Measurements from ENCODE around the gene KCNQ5. TPM values are rescaled to one million over a fixed set of nuclear protein-coding genes. Genes with fewer than 3 reads are reported as not detected.

KCNQ5 gene
- total RNA-seq, 1 donor from 2014 or later: 10.1 TPM

DNA sequence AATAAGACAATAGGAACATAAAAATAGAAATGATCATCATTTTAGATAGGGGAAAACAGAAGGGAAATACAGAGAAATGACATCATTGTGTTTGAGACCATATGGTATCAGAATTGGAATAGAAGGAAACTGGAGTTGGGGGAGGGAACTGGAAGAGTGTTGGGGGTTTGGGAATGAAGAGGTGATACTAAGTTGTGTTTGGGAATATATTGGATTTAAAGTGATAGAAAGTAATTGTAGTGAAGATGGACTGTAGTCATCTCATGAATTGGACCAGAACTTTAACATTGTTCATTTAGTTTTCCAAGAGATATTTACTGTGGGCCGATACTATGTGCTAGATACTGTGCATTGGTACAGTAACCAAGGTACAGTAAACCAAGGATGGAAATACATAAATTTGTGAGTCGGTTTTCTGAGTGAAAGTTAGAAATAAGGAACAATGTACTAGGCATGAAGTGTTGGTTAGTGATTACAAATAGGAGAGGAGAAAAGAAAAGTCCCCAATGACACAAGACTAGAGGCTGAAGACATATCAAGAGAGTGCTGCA is 32.3 kb downstream of the KCNQ5 start:
- no peak for DNase-seq
- peaks cover under 1% of the 10 kb centered on the region for H3K36me3 Mint-ChIP-seq (ENCODE audit: low read depth)
- H3K27ac Mint-ChIP-seq: peak overlapping the region; percentile 26
- CTCF ChIA-PET: no interaction called here
- no peaks in the 10 kb centered on the region for H3K9me3 Mint-ChIP-seq
- POLR2A ChIA-PET: no interaction called here
- H3K27me3 Mint-ChIP-seq: no peaks in the 10 kb centered on the region
- TF ChIP-seq, protein P1, sequence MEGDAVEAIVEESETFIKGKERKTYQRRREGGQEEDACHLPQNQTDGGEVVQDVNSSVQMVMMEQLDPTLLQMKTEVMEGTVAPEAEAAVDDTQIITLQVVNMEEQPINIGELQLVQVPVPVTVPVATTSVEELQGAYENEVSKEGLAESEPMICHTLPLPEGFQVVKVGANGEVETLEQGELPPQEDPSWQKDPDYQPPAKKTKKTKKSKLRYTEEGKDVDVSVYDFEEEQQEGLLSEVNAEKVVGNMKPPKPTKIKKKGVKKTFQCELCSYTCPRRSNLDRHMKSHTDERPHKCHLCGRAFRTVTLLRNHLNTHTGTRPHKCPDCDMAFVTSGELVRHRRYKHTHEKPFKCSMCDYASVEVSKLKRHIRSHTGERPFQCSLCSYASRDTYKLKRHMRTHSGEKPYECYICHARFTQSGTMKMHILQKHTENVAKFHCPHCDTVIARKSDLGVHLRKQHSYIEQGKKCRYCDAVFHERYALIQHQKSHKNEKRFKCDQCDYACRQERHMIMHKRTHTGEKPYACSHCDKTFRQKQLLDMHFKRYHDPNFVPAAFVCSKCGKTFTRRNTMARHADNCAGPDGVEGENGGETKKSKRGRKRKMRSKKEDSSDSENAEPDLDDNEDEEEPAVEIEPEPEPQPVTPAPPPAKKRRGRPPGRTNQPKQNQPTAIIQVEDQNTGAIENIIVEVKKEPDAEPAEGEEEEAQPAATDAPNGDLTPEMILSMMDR (IDR thresholded peaks at IDR 0.05): no peak
- intact Hi-C loops (cut with micrococcal nuclease): no loop called here
- peak overlapping the region; percentile 1 for H3K4me3 Mint-ChIP-seq
- H3K4me1 Mint-ChIP-seq: peaks cover 48% of the 10 kb centered on the region
- ATAC-seq (ENCODE audit: low read depth): peak; percentile 60

DNA sequence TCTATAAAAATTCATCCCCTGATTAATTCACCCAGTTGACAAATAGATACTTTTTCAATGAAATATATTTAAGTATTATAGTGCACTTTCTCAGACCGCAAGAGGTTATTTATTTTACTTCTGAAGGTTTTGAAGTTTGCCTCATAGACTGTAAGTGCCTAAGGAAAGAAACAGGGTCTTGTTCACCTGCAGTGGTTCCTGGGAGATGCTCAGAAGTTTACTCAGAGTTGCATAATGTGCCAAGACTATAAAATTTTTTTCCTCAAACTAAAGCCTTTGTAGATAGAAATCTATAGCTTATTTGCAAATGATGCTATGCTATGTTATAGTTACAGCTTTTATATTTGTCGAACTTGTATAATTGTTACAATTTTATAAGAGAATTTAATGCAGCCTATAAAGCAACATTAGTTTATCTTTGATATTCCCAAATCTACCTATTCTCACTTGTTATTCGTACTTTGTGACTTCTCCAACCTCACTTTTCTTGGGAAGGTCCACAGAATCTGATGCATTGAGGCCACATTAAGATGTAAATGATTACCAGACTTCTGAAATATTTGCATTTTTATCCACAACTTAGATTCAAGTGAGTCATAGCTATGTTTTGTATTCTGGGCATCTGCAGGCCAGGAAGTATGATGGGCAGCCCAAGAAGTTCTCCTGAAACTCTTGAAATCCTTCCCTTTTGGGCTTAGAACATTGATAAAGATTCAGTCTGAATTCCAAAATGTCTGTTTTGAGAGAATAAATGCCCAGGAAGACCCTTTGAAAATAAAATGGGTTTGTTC is 35.7 kb downstream of the KCNQ5 start:
- Mint-ChIP-seq H3K4me3 (no peak overlapping the region), H3K36me3 (ENCODE audit: low read depth) (peaks cover 2% of the 10 kb centered on the region), H3K4me1 (peaks cover 20% of the 10 kb centered on the region), H3K9me3 (no peaks in the 10 kb centered on the region), H3K27me3 (no peaks in the 10 kb centered on the region), H3K27ac (no peak overlapping the region)
- intact Hi-C loops (cut with micrococcal nuclease): loop anchor here (2.0 kb wide), 1 partner anchor 13 kb away; no protein-coding TSS in a partner anchor
- POLR2A ChIA-PET: interaction anchor here (1.2 kb wide), 1 partner anchor 8 kb away, joined by 3 read pairs; no protein-coding TSS in a partner anchor
- DNase-seq (no peak), ATAC-seq (ENCODE audit: low read depth) (no peak)
- TF ChIP-seq, protein P1 (IDR thresholded peaks at IDR 0.05): no peak
- CTCF ChIA-PET: interaction anchor here (1.3 kb wide), 1 partner anchor 37 kb away, joined by 3 read pairs; no protein-coding TSS in a partner anchor

DNA sequence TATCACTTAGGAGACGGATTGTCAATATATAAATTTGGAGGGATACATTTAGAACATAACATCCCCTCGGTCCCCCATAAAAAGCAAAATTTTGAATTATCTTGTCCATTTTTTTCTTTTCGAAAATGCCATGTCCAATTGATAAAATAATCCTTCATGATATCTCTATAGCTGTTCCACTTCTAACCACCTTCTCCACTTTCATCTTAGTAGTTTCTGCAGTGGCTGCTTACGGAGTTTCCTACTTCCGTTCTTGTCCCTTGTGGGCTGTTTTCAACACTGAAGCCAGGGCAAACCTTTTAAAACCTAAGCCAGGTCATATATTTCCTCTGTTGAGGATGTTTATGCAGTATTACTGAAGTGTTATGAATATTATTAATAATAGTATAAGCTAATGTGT is 37.9 kb downstream of the KCNQ5 start:
- TF ChIP-seq, protein P1 (IDR thresholded peaks at IDR 0.05): no peak
- ChIA-PET POLR2A (interaction anchor here (1.0 kb wide), 1 partner anchor 37 kb away, joined by 3 read pairs; no protein-coding TSS in a partner anchor), CTCF (no interaction called here)
- ATAC-seq (ENCODE audit: low read depth) (no peak), DNase-seq (no peak)
- intact Hi-C loops (cut with micrococcal nuclease): no loop called here
- Mint-ChIP-seq H3K4me1 (peaks cover 5% of the 10 kb centered on the region), H3K9me3 (no peaks in the 10 kb centered on the region), H3K4me3 (no peak overlapping the region), H3K27me3 (no peaks in the 10 kb centered on the region), H3K27ac (no peak overlapping the region), H3K36me3 (ENCODE audit: low read depth) (peaks cover 2% of the 10 kb centered on the region)

DNA sequence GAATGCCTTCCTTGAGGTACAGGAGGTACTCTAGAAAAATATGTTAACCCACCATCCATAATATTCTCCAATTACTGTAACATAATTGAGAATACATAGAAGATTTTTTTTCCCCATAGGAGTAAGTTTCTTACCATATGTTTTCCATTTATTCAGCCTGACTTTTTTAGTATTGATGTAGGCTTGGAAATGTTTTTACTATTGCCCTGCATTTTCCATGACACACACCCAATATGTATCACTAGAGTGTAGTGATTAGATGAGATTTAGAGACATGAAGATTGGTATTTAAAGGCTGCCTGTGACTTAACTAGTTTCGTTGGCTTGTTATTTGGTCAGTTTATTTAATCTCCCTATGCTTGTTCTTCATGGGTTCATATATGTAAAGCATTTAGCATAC is 39.5 kb downstream of the KCNQ5 start:
- no peaks in the 10 kb centered on the region for H3K4me1 Mint-ChIP-seq
- ChIA-PET POLR2A (no interaction called here), CTCF (no interaction called here)
- no peak for ATAC-seq (ENCODE audit: low read depth)
- TF ChIP-seq, protein P1 (IDR thresholded peaks at IDR 0.05): no peak
- H3K4me3 Mint-ChIP-seq: no peak overlapping the region
- H3K27me3 Mint-ChIP-seq: no peaks in the 10 kb centered on the region
- peaks cover 2% of the 10 kb centered on the region for H3K36me3 Mint-ChIP-seq (ENCODE audit: low read depth)
- H3K27ac Mint-ChIP-seq: no peak overlapping the region
- DNase-seq: no peak
- intact Hi-C loops (cut with micrococcal nuclease): no loop called here
- H3K9me3 Mint-ChIP-seq: no peaks in the 10 kb centered on the region

DNA sequence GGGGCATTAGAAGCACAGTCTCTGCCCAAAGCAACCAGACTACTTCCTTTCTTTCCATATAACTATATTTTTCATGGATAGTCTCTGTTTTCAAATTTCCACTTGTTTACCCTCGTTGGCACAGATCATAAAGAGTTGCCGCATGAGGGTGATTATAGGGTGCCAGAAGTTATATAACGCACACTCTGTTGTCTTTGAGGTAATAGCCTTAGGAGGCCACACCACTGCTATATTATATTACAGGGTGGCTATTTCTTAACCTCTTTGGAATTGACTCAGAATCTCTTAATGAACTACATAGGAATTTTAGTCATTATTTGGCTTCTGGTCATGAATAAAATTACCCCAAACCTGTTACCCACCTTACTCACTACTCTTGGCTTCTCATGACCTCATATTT is 43.7 kb downstream of the KCNQ5 start:
- intact Hi-C loops (cut with micrococcal nuclease): no loop called here
- H3K27me3 Mint-ChIP-seq: no peaks in the 10 kb centered on the region
- no peaks in the 10 kb centered on the region for H3K9me3 Mint-ChIP-seq
- DNase-seq (no peak), ATAC-seq (ENCODE audit: low read depth) (no peak)
- ChIA-PET POLR2A (no interaction called here), CTCF (no interaction called here)
- H3K36me3 Mint-ChIP-seq (ENCODE audit: low read depth): no peaks in the 10 kb centered on the region
- TF ChIP-seq, protein P1 (IDR thresholded peaks at IDR 0.05): no peak
- no peak overlapping the region for H3K27ac Mint-ChIP-seq
- H3K4me3 Mint-ChIP-seq: no peak overlapping the region
- peaks cover 7% of the 10 kb centered on the region for H3K4me1 Mint-ChIP-seq

Measured in activated B cell treated with CpG ODN at 0.5 μM for 24 hours (primary cell).